ENCODE measurements around the gene RGS1. TPM values are rescaled to one million over a fixed set of nuclear protein-coding genes. Genes with fewer than 3 reads are reported as not detected.

The RGS1 gene
- total and polyA plus RNA-seq, 11 donors, result 0.28 to 20.4 (median 1.1) TPM; not detected in 1

DNA sequence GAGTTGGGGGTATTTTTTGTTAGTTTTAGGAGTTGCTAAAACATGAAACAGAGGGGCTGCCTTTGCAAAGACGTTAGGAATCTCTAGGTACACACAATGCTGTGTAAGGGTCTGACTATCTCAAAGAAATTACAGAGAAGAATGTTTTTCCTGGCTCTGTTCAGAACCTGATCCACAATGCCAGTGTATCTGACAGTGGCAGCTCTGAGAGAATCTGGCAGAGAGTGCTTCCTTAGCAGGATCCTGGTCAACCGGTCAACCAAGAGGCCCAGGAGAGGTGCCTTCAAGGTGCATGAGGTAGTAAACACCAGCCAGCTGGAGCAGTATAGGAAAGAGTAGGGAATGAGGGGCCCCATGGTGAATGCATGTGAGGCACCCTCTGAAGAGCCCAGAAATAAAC is 40.9 kb upstream of the RGS1 start:
- intact Hi-C loops (cut with DNase I), result no loop called here
- ATAC-seq, result no peak
- Histone ChIP-seq H3K27me3 (no peaks in the 10 kb centered on the region), H3K4me3 (no peak overlapping the region), H3K36me3 (no peaks in the 10 kb centered on the region), H3K9me3 (peaks cover 0 to 11% (median 0%) of the 10 kb centered on the region in 12 donors), H3K4me1 (peaks cover 0 to 29% (median 6%) of the 10 kb centered on the region in 12 donors), H3K27ac (peak overlapping the region in 1 of 12 donors; percentile 61)
- 54 to 71% (median 62%) methylated on average over 2 of the region's 2 CpGs for WGBS, 4 donors
- no peak for DNase-seq
- no peak for TF ChIP-seq POLR2A (IDR thresholded peaks at IDR 0.05)
- TF ChIP-seq, protein P1, sequence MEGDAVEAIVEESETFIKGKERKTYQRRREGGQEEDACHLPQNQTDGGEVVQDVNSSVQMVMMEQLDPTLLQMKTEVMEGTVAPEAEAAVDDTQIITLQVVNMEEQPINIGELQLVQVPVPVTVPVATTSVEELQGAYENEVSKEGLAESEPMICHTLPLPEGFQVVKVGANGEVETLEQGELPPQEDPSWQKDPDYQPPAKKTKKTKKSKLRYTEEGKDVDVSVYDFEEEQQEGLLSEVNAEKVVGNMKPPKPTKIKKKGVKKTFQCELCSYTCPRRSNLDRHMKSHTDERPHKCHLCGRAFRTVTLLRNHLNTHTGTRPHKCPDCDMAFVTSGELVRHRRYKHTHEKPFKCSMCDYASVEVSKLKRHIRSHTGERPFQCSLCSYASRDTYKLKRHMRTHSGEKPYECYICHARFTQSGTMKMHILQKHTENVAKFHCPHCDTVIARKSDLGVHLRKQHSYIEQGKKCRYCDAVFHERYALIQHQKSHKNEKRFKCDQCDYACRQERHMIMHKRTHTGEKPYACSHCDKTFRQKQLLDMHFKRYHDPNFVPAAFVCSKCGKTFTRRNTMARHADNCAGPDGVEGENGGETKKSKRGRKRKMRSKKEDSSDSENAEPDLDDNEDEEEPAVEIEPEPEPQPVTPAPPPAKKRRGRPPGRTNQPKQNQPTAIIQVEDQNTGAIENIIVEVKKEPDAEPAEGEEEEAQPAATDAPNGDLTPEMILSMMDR (IDR thresholded peaks at IDR 0.05), result no peak

DNA sequence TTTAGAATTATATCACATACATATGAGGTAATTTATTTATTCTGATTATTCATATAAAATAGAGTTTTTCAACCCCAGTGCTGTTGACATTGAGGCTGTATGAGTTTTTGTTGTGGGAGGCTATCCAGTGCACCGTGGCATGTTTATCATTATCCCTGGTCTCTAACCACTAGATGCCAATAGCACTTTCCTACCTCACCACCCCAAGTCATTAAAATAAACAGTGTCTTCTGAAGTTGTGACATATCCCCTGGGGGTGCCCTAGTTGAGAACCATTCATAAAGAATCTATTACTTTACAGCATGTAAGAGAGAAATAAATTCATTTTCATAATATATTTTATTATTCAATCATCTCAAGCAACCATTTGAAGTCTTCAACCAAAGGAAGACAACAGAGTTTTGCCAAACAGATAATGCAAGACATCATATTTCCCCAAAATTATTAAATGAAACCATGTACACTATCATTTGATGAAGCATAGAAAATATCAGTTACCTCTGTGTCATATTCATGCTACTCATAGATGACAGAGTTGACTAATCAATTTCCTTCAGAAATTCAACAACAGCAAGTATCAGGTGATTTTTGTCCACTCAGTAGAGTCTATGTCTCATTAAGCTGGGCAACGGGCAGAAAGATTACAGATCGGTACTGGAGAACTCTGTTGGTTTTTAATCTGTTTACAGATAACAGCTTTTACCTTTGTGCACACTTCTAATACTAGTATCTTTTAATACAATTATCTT is 39.5 kb upstream of the RGS1 start:
- peak overlapping the region in 1 of 12 donors; percentile 38 for H3K27ac ChIP-seq
- peaks cover 0 to 23% (median 8%) of the 10 kb centered on the region in 12 donors for H3K4me1 ChIP-seq
- WGBS, 4 donors, result 79 to 83% (median 81%) methylated on average over 3 of the region's 3 CpGs
- no peaks in the 10 kb centered on the region for H3K27me3 ChIP-seq
- peaks cover 0 to 11% (median 0%) of the 10 kb centered on the region in 12 donors for H3K9me3 ChIP-seq
- ATAC-seq (no peak), DNase-seq (no peak)
- TF ChIP-seq, protein P1 (IDR thresholded peaks at IDR 0.05), result no peak
- no peak for TF ChIP-seq POLR2A (IDR thresholded peaks at IDR 0.05)
- H3K36me3 ChIP-seq, result no peaks in the 10 kb centered on the region
- H3K4me3 ChIP-seq, result no peak overlapping the region
- intact Hi-C loops (cut with DNase I), result no loop called here

DNA sequence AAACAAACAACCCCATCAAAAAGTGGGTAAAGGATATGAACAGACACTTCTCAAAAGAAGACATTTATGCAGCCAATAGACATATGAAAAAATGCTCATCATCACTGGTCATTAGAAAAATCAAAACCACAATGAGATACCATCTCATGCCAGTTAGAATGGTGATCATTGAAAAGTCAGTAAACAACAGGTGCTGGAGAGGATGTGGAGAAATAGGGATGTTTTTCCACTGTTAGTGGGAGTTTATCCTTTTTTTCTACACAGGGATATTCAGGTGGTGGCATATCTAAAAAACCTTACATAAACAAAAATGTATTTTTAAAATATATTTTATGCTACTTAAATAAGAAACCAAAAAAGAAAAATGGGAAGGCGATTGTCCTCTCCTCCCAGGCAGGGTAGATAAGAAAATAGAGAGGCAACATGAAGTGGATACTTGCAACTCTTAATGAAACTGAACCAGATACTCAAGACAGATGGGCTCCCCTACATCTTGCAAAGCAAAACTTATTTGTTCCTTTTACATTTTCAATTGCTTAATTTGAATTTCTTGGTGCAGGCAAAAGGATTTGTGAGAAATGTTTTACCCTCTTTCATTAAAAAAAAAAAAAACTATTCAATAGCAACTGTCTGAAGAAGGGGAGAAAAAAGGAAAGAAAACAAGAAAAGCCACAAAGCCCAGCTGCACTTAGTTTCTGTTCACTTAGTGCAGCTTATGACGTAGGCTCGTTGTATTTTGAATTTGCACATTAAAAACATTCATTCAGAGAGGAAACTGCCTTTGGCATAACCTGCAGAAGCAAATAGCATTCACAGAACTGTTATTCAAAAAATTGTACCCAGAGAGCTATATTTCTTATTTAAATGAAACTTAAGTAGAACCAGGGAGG is 36.9 kb upstream of the RGS1 start:
- WGBS, 4 donors, result 54 to 67% (median 67%) methylated on average over 3 of the region's 3 CpGs
- intact Hi-C loops (cut with DNase I), result no loop called here
- H3K4me1 ChIP-seq, result peaks cover 0 to 20% (median 8%) of the 10 kb centered on the region in 12 donors
- H3K36me3 ChIP-seq, result no peaks in the 10 kb centered on the region
- ATAC-seq, result peak in 2 of 4 donors; percentile 42 to 58
- H3K27ac ChIP-seq, result peak overlapping the region in 7 of 12 donors; percentile 20 to 87 (median 72)
- no peak overlapping the region for H3K4me3 ChIP-seq
- TF ChIP-seq, protein P1 (IDR thresholded peaks at IDR 0.05), result no peak
- TF ChIP-seq POLR2A (IDR thresholded peaks at IDR 0.05), result no peak
- DNase-seq, result no peak
- H3K9me3 ChIP-seq, result peaks cover 0 to 6% (median 0%) of the 10 kb centered on the region in 12 donors
- no peaks in the 10 kb centered on the region for H3K27me3 ChIP-seq
